Adipocyte (in vitro differentiated cells): ENCODE measurements around the gene AAK1.
A peak's percentile ranks its signal among the peaks of the same experiment; 100 is the strongest.

Experiments used
- DNase-seq: peaks from one replicate; pipeline ENCODE4 v3.0.0-alpha.2; 2015; ENCODE audit warnings: low read depth
- H3K27me3 ChIP-seq: replicated peaks from 2 replicates; pipeline ENCODE4 v1.7.0; 2013; ENCODE audit warnings: mild to moderate bottlenecking, low read length, moderate library complexity; ENCODE audit not compliant: control insufficient read depth, insufficient read depth
- H3K36me3 ChIP-seq: 2 replicates; pipeline ENCODE4 v1.7.0; 2013; ENCODE audit warnings: low read length, mild to moderate bottlenecking, moderate library complexity; ENCODE audit not compliant: control insufficient read depth, insufficient read depth, severe bottlenecking
- H3K4me1 ChIP-seq: 2 replicates; pipeline ENCODE4 v1.7.0; 2013; ENCODE audit warnings: mild to moderate bottlenecking, low read length, moderate library complexity; ENCODE audit not compliant: control insufficient read depth, insufficient read depth
- H3K4me3 ChIP-seq: 2 replicates; pipeline ENCODE4 v1.7.0; 2013; ENCODE audit warnings: mild to moderate bottlenecking, low read length, moderate library complexity
- H3K9ac ChIP-seq: 2 replicates; pipeline ENCODE4 v1.7.0; 2013; ENCODE audit warnings: mild to moderate bottlenecking, low read length, moderate library complexity
- H3K9me3 ChIP-seq: 2 replicates; pipeline ENCODE4 v1.7.0; 2013; ENCODE audit warnings: mild to moderate bottlenecking, low read length, moderate library complexity; ENCODE audit not compliant: control insufficient read depth

AAK1 gene

DNA sequence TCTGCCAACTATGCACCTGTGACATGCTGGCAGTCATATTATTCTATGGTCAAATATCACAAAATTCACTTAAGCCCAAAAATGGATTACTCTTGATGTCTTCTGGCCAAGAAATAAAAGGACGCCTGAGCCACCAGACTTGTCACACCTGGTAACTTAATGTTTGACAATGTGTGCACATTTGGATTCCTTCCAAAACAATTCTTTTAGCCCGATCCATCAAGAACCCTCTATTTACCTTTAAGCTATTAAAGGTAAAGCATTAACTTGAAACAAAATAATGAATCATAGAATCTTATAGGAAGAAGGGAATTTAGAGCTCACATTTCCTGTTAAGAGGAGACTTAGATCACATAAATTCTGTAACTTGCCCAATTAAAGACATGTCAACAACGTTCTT is 159.8 kb downstream of the AAK1 start:
- Histone ChIP-seq H3K9ac (no peak overlapping the region), H3K4me3 (no peak overlapping the region), H3K36me3 (peaks cover 37% of the 10 kb centered on the region), H3K9me3 (no peaks in the 10 kb centered on the region), H3K4me1 (peaks cover 32% of the 10 kb centered on the region), H3K27me3 (no peaks in the 10 kb centered on the region)
- DNase-seq: no peak

DNA sequence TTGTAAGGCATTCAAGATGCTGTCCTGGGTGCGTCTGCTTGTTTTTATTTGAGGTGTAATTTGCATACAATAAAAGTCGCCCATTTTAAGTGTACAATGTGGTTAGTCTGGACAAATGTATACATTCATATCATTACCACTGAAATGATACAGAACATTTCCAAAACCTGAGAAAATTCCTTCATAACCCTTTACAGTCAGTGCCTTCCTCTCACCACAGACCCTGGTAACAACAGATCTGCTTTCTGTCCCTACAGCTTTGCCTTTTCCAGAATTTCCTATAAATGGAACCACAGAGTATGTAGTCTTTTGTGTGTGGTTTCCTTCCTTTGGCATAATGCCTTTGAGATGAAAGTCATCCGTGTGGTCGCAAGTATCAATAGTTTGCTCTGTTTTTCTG is 160.5 kb downstream of the AAK1 start:
- no peak overlapping the region for H3K9ac ChIP-seq
- H3K9me3 ChIP-seq: no peaks in the 10 kb centered on the region
- peaks cover 27% of the 10 kb centered on the region for H3K4me1 ChIP-seq
- no peak overlapping the region for H3K4me3 ChIP-seq
- H3K27me3 ChIP-seq: no peaks in the 10 kb centered on the region
- peaks cover 37% of the 10 kb centered on the region for H3K36me3 ChIP-seq
- no peak for DNase-seq

DNA sequence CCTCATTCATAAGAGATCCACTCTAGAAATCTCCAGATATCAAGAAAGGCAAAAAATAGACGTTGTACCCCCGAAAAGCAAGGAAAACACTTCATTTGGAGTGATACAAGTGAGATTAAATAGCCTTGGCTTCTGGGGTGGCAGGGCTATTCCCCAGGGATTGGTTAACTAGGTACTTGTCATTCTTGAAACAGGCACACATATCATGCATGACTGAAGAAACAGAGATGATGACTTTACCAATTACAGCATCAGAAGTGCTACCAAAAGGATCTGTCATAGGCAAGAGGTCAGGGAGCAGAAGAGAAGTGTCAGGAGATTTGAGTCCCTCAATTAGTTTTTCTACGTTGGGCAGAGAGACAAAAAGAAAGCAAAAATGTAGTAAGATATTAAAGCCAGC is 161.1 kb downstream of the AAK1 start:
- Histone ChIP-seq H3K36me3 (peaks cover 39% of the 10 kb centered on the region), H3K9me3 (no peaks in the 10 kb centered on the region), H3K4me1 (peaks cover 27% of the 10 kb centered on the region), H3K4me3 (no peak overlapping the region), H3K27me3 (no peaks in the 10 kb centered on the region), H3K9ac (no peak overlapping the region)
- DNase-seq: no peak

DNA sequence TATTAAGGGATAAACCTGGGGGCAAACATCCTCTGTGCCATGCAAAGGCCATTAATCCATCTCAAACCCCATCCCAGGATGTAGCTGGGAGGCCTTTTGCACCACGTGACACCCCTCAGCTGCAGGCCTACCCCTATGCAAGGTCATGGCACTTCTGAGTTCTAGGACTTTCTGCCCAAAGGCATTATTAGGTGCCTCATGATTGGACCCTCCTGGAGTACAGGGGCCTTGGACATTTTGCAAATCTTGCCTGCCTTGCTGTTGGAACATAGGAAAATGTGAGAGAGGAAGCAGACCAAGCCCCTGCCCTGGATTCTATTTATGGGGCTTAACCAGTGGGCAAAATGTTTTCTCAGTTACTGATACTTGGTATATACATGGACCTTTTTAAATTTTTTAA is 162.1 kb downstream of the AAK1 start:
- H3K27me3 ChIP-seq: no peaks in the 10 kb centered on the region
- peak overlapping the region; percentile 74 for H3K9ac ChIP-seq
- peaks cover 27% of the 10 kb centered on the region for H3K4me1 ChIP-seq
- H3K4me3 ChIP-seq: no peak overlapping the region
- DNase-seq: no peak
- H3K36me3 ChIP-seq: peaks cover 35% of the 10 kb centered on the region
- H3K9me3 ChIP-seq: no peaks in the 10 kb centered on the region

DNA sequence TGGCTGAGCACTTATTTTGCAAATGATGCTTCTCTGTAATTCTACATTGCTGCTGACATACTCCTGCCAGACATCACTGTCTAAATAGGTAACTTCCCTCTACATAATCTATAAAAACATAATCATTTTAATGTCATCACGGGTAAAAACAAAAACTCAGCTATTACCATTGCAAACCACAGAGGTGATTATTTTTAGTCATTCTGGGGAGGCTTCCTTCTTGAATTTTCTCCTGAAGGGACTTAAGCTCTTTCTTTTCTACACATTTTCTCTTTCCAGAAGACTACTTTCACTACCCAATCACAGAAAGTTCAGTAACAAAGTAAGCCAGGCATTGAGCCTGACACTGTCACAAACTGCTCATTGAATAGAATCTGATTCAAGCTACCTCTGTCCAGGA is 165.9 kb downstream of the AAK1 start:
- Histone ChIP-seq H3K4me1 (peaks cover 25% of the 10 kb centered on the region), H3K27me3 (no peaks in the 10 kb centered on the region), H3K36me3 (peaks cover 41% of the 10 kb centered on the region), H3K4me3 (no peak overlapping the region), H3K9me3 (no peaks in the 10 kb centered on the region), H3K9ac (no peak overlapping the region)
- DNase-seq: no peak

DNA sequence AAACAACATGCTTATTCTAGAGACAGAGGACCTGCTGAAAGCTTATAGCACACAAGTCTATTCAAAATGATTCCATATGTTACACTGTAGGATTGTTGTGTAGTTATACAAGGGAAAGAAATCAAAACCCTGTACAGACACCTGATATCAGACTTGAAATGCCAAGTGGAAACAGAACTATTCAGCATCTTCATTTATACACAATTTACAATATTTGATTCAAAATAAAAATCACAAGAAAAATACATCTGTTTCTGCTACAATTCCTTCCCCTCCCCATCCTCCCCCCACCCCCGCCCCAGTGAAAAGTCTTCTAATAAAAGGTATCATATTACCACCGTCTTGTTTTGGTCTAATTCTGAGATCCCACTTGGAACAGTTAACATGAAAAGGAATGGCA is 168.9 kb downstream of the AAK1 start:
- peaks cover 13% of the 10 kb centered on the region for H3K4me1 ChIP-seq
- H3K36me3 ChIP-seq: peaks cover 41% of the 10 kb centered on the region
- no peak overlapping the region for H3K4me3 ChIP-seq
- no peak for DNase-seq
- H3K9ac ChIP-seq: no peak overlapping the region
- H3K27me3 ChIP-seq: no peaks in the 10 kb centered on the region
- H3K9me3 ChIP-seq: no peaks in the 10 kb centered on the region

DNA sequence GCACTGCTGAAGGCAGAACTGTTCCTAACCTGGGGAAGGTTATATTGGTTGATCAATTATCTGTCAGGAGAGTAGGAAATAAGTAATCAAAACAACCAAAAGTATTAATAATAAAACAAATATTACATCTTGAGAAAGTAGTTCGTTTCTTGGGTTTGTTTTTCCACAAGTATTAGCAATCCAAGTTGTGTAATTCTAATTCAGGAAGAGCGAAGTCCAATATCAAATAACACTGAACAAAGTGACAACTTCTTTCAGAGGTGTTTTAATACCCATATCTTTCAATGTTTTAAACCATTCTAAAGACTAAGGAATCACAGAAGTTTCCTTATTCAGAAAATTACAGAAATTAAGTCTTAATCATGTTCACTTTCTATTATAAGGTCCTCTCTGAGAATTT is 171.7 kb downstream of the AAK1 start:
- Histone ChIP-seq H3K4me3 (no peak overlapping the region), H3K36me3 (peaks cover 26% of the 10 kb centered on the region), H3K4me1 (peaks cover 17% of the 10 kb centered on the region), H3K27me3 (no peaks in the 10 kb centered on the region), H3K9me3 (no peaks in the 10 kb centered on the region), H3K9ac (no peak overlapping the region)
- DNase-seq: no peak

DNA sequence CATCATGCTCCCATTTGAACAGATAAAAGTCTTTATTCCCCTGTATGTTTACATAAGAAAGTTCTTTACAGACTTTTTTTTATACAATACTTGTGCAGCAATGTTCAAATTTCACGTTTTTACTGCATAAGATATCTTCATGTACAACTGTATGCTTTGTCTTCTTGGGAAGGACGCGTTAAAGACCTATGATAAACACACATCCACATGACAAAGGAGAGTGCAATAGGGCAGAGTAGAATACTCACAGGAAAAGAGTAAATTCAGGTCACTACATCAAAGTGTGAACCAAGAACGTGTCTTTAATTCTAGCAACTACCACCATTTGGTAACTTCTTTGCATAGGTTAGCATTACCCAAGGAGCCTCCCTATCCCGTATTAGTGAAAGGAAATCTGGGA is 172.6 kb downstream of the AAK1 start:
- peaks cover 26% of the 10 kb centered on the region for H3K4me1 ChIP-seq
- H3K27me3 ChIP-seq: no peaks in the 10 kb centered on the region
- H3K4me3 ChIP-seq: no peak overlapping the region

DNA sequence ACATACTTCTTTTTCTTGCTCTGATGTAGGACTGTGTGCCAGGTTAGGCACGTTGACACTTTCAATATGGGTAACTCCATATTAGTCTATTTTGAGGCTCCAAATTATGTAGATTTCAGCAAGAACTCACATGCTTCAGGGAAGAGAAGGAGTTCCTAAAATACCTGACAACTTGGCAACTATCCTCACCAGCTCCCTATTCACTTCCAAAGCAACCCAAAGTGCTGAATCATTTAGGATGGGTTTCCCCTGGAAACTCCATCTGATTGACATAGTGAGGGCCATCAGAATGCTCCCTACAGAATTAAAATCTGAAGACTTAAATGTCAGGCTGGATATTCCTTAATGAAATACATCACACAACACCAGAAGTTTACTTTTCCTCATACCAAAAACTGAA is 173.8 kb downstream of the AAK1 start:
- H3K4me1 ChIP-seq: peaks cover 37% of the 10 kb centered on the region

More for the DNA sequence above, 172.6 kb downstream of the AAK1 start:
- Histone ChIP-seq H3K9me3 (no peaks in the 10 kb centered on the region), H3K36me3 (peaks cover 19% of the 10 kb centered on the region), H3K9ac (no peak overlapping the region)
- no peak for DNase-seq

DNA sequence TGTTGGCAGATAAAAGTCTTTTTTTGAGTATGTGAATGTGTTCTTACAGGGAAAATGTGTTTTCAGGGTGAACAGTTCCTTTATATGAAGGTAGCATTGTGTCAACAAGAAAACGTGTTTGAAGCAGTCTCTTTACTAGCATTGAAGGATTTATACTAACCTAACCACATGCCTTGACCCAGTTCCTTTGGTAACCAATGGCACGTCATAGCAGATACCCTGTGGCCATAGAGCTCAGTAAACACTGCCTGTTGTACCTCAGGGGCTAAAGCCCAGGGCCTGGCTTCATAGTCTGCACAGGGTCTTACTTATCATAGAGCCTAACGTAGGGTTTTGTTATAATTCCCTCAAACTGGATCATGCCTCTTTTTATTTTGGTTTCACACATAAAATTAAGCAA is 174.2 kb downstream of the AAK1 start:
- peaks cover 41% of the 10 kb centered on the region for H3K4me1 ChIP-seq
- H3K4me3 ChIP-seq: no peak overlapping the region
- DNase-seq: no peak
- H3K36me3 ChIP-seq: peaks cover 17% of the 10 kb centered on the region
- no peak overlapping the region for H3K9ac ChIP-seq
- H3K9me3 ChIP-seq: no peaks in the 10 kb centered on the region
- H3K27me3 ChIP-seq: no peaks in the 10 kb centered on the region

More for the DNA sequence above, 173.8 kb downstream of the AAK1 start:
- no peak overlapping the region for H3K4me3 ChIP-seq
- DNase-seq: no peak
- H3K9ac ChIP-seq: no peak overlapping the region
- peaks cover 18% of the 10 kb centered on the region for H3K36me3 ChIP-seq
- no peaks in the 10 kb centered on the region for H3K9me3 ChIP-seq
- no peaks in the 10 kb centered on the region for H3K27me3 ChIP-seq

DNA sequence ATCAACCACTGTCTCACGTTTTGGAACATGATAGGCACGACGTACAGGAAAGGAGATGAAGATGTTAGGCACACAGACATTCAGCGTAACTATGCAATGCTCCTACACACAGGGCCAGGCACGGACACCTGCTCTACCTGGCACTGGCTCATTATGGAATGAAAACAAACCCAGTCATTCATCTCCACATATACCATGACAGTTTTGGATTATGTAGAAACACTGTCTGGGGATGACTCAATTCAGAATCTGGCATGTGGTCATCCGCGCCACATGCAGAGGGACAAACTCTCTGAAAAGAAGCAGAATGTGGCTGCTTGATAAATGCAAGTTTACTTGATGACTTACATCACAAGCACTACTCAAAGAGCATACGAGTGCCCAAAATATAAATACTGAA is 176.8 kb downstream of the AAK1 start:
- Histone ChIP-seq H3K4me3 (no peak overlapping the region), H3K27me3 (no peaks in the 10 kb centered on the region), H3K36me3 (peaks cover 13% of the 10 kb centered on the region), H3K4me1 (peaks cover 41% of the 10 kb centered on the region), H3K9me3 (no peaks in the 10 kb centered on the region), H3K9ac (no peak overlapping the region)
- DNase-seq: no peak
